Ovary (tissue), 3 donors: ENCODE data around the gene TRMT10B.
"Not testable (repeated sequence)": the region's sequence is repeated elsewhere in the genome, so short reads cannot be mapped to it uniquely, and the experiment has no call there.

Experiments used
- CTCF ChIP-seq, 3 donors: fragments of 450-650 bp in 2 of 3; fragments of 200-600 bp in 1 of 3; IDR thresholded peaks; one replicate each; pipeline versions ENCODE4 v1.5.1 to v1.8.0; 2016 to 2022; ENCODE audit warnings: antibody characterized with exemption in 3 of 3, mild to moderate bottlenecking in 1 of 3
- EP300 ChIP-seq: sonication (generic); formaldehyde crosslinking; IDR thresholded peaks from one replicate; pipeline ENCODE4 v1.6.1; 2017; ENCODE audit warnings: antibody characterized with exemption
- POLR2A ChIP-seq: fragments of 450-650 bp; IDR thresholded peaks from one replicate; pipeline ENCODE4 v1.6.1; 2017; ENCODE audit warnings: antibody characterized with exemption, mild to moderate bottlenecking, moderate library complexity
- donor health status: DM: no; HTN: no; CAD: no.

- not testable (repeated sequence) for TF ChIP-seq CTCF (IDR thresholded peaks at IDR 0.05); POLR2A; EP300
These were observed 1.5 kb upstream of the TRMT10B start for GRCh38 chr9:37752112-37752511.
